GM23338 (cell line): ENCODE data around the gene HIP1. TPM values are rescaled to one million over a fixed set of nuclear protein-coding genes. Genes with fewer than 3 reads are reported as not detected.

ENCODE experiments used
- ATAC-seq: fragments of 200-7000 bp; cut with Tn5 transposase; 3 replicates; pipeline ENCODE4 v1.9.1; 2020
- DNase-seq: peaks from one replicate; pipeline ENCODE4 v3.0.0-alpha.2; 2015; ENCODE audit warnings: low spot score
- H2AFZ ChIP-seq: fragments of 200-600 bp; sonication (generic); 2 replicates; pipeline ENCODE4 v1.8.0; 2016; ENCODE audit warnings: antibody characterized with exemption, mild to moderate bottlenecking, moderate library complexity
- H3F3A ChIP-seq: fragments of 200-600 bp; sonication (generic); replicated peaks from 2 replicates; pipeline ENCODE4 v1.8.0; 2017; ENCODE audit warnings: antibody characterized with exemption, mixed run types, low read depth
- H3K27ac ChIP-seq: fragments of 200-600 bp; sonication (generic); 2 replicates; pipeline ENCODE4 v1.6.1; 2016; ENCODE audit warnings: low read depth
- H3K27me3 ChIP-seq: fragments of 200-600 bp; sonication (generic); 2 replicates; pipeline ENCODE4 v1.8.0; 2016; ENCODE audit warnings: mild to moderate bottlenecking, mixed run types, moderate library complexity; ENCODE audit not compliant: insufficient read depth
- H3K36me3 ChIP-seq: fragments of 200-600 bp; sonication (generic); 2 replicates; pipeline ENCODE4 v1.8.0; 2016; ENCODE audit warnings: mild to moderate bottlenecking; ENCODE audit not compliant: insufficient read depth
- H3K4me1 ChIP-seq: fragments of 200-600 bp; sonication (generic); 2 replicates; pipeline ENCODE4 v1.8.0; 2016; ENCODE audit warnings: mild to moderate bottlenecking, moderate library complexity; ENCODE audit not compliant: insufficient read depth
- H3K4me2 ChIP-seq: fragments of 200-600 bp; sonication (generic); 2 replicates; pipeline ENCODE4 v1.7.1; 2017; ENCODE audit warnings: mixed run types
- H3K4me3 ChIP-seq: fragments of 200-600 bp; sonication (generic); 2 replicates; pipeline ENCODE4 v1.6.1; 2016; ENCODE audit warnings: mixed run types
- H3K79me2 ChIP-seq: fragments of 200-600 bp; sonication (generic); replicated peaks from 2 replicates; pipeline ENCODE4 v1.8.0; 2017; ENCODE audit warnings: mild to moderate bottlenecking; ENCODE audit not compliant: insufficient read depth
- H3K9me2 ChIP-seq: fragments of 200-600 bp; sonication (generic); 2 replicates; pipeline ENCODE4 v1.8.0; 2017; ENCODE audit not compliant: insufficient read depth
- H4K20me1 ChIP-seq: fragments of 200-600 bp; sonication (generic); replicated peaks from 2 replicates; pipeline ENCODE4 v1.8.0; 2017; ENCODE audit warnings: mild to moderate bottlenecking; ENCODE audit not compliant: insufficient read depth
- H3K27ac Mint-ChIP-seq: 2 replicates; pipeline ENCODE4 v1.8.0; 2020; ENCODE audit warnings: inconsistent platforms, mild to moderate bottlenecking, moderate library complexity, mixed read lengths
- H3K27me3 Mint-ChIP-seq: 3 replicates; pipeline ENCODE4 v1.8.0; 2022; ENCODE audit warnings: low read depth, mild to moderate bottlenecking, moderate library complexity, mixed read lengths, inconsistent platforms; ENCODE audit not compliant: insufficient read depth, poor library complexity
- H3K36me3 Mint-ChIP-seq: 3 replicates; pipeline ENCODE4 v1.8.0; 2021; ENCODE audit warnings: low read depth, mild to moderate bottlenecking, inconsistent platforms, moderate library complexity, mixed read lengths
- H3K4me1 Mint-ChIP-seq: 3 replicates; pipeline ENCODE4 v1.8.0; 2020; ENCODE audit warnings: mild to moderate bottlenecking, inconsistent platforms, mixed read lengths
- H3K4me3 Mint-ChIP-seq: 3 replicates; pipeline ENCODE4 v1.8.0; 2021; ENCODE audit warnings: moderate library complexity, mild to moderate bottlenecking, inconsistent platforms, mixed read lengths
- H3K9me3 Mint-ChIP-seq: 3 replicates; pipeline ENCODE4 v1.8.0; 2020; ENCODE audit warnings: moderate library complexity, mild to moderate bottlenecking, inconsistent platforms, mixed read lengths
- CREB1 ChIP-seq: fragments of 250-450 bp; sonication (Bioruptor Pico); IDR thresholded peaks from 2 replicates; pipeline ENCODE4 v1.5.0; 2020; ENCODE audit warnings: low read depth, mild to moderate bottlenecking, moderate library complexity
- CTCF ChIP-seq, 2 experiments: fragments of 200-600 bp in 1 of 2; sonication (generic) in 1 of 2; conservative IDR thresholded peaks; 2 replicates each; pipeline versions ENCODE4 v1.5.1 to v1.6.1; 2016 to 2017; ENCODE audit warnings: antibody characterized with exemption in 2 of 2, low read depth in 2 of 2, mild to moderate bottlenecking in 2 of 2, moderate library complexity in 1 of 2
- ETS1 ChIP-seq: IDR thresholded peaks from 2 replicates; pipeline ENCODE4 v1.6.1; 2016; ENCODE audit warnings: antibody characterized with exemption
- EZH2 ChIP-seq: fragments of 200-600 bp; sonication (generic); IDR thresholded peaks from one replicate; pipeline ENCODE4 v1.8.0; 2017; ENCODE audit warnings: antibody characterized with exemption, mild to moderate bottlenecking, low read depth; ENCODE audit not compliant: unreplicated experiment
- EZH2phosphoT487 ChIP-seq: fragments of 200-600 bp; sonication (generic); IDR thresholded peaks from one replicate; pipeline ENCODE4 v1.8.1; 2018; ENCODE audit warnings: antibody characterized with exemption; ENCODE audit not compliant: unreplicated experiment
- JUNB ChIP-seq: IDR thresholded peaks from one replicate; pipeline ENCODE4 v1.6.1; 2016; ENCODE audit warnings: antibody characterized with exemption; ENCODE audit not compliant: unreplicated experiment
- NANOG ChIP-seq: IDR thresholded peaks from 2 replicates; pipeline ENCODE4 v1.6.1; 2016; ENCODE audit warnings: antibody characterized with exemption, borderline replicate concordance
- POLR2AphosphoS5 ChIP-seq: IDR thresholded peaks from 2 replicates; pipeline ENCODE4 v1.6.1; 2016; ENCODE audit warnings: antibody characterized with exemption, low read depth
- REST ChIP-seq: IDR thresholded peaks from one replicate; pipeline ENCODE4 v1.6.1; 2018; ENCODE audit warnings: antibody characterized with exemption; ENCODE audit not compliant: unreplicated experiment
- STAT1 ChIP-seq: IDR thresholded peaks from one replicate; pipeline ENCODE4 v1.6.1; 2016; ENCODE audit warnings: antibody characterized with exemption; ENCODE audit not compliant: unreplicated experiment
- ZNF114 ChIP-seq: fragments of 250-450 bp; sonication (Bioruptor Pico); IDR thresholded peaks from 2 replicates; pipeline ENCODE4 v1.5.0; 2020; ENCODE audit warnings: mild to moderate bottlenecking, moderate library complexity
- ZNF331 ChIP-seq: fragments of 250-450 bp; sonication (Bioruptor Pico); IDR thresholded peaks from 2 replicates; pipeline ENCODE4 v1.5.0; 2020; ENCODE audit warnings: low read depth, mild to moderate bottlenecking, moderate library complexity
- ZNF462 ChIP-seq: fragments of 250-450 bp; sonication (Bioruptor Pico); IDR thresholded peaks from 2 replicates; pipeline ENCODE4 v1.5.0; 2020; ENCODE audit warnings: mild to moderate bottlenecking, moderate library complexity
- polyA plus RNA-seq: library from polyadenylated mRNA; unstranded; fragments of >200 nt; fragmentation: Nextera tagmentation; extraction: Ambion mirVana; gene quantifications from 2 replicates; pipeline ENCODE4 v1.2.1, GENCODE V29; 2016
- total RNA-seq: library from RNA; depleted of rRNA; stranded (reverse); fragments of >200 nt; shearing (Covaris generic); gene quantifications from 2 replicates; pipeline ENCODE4 v1.2.3, GENCODE V29; 2014

The HIP1 gene
- total and polyA plus RNA-seq, 2 experiments from 2014 or later = 24.9 to 80.8 TPM

- H3K4me3 ChIP-seq = no peak overlapping the region
- ATAC-seq (no peak), DNase-seq (no peak)
- H3K27ac ChIP-seq = no peak overlapping the region
- H3K4me1 ChIP-seq = no peaks in the 10 kb centered on the region; the same call in 1 of the 2 replicates
- H3K9me2 ChIP-seq = no peaks in the 10 kb centered on the region
- Mint-ChIP-seq H3K4me1 (peaks cover 6% of the 10 kb centered on the region; the same call in 1 of the 3 replicates), H3K27me3 (peaks cover 2% of the 10 kb centered on the region), H3K4me3 (no peak overlapping the region), H3K27ac (no peak overlapping the region), H3K9me3 (no peaks in the 10 kb centered on the region), H3K36me3 (no peaks in the 10 kb centered on the region)
- no peak overlapping the region for H3K4me2 ChIP-seq
- no peaks in the 10 kb centered on the region for H3K36me3 ChIP-seq
- H3K79me2 ChIP-seq = no peaks in the 10 kb centered on the region
- H2AFZ ChIP-seq = no peak overlapping the region
- H3K27me3 ChIP-seq = no peaks in the 10 kb centered on the region
- TF ChIP-seq POLR2AphosphoS5 (no peak), ZNF331 (CRISPR knock-in tag) (no peak), EZH2phosphoT487 (no peak), ZNF462 (no peak), CTCF (conservative IDR thresholded peaks at IDR 0.05; ENCODE audit: low read depth in 2 of 2) (no peak), CREB1 (CRISPR knock-in tag) (no peak), EZH2 (no peak), ZNF114 (CRISPR knock-in tag) (no peak), STAT1 (no peak), REST (no peak), ETS1 (no peak), JUNB (no peak), NANOG (no peak)
- no peaks in the 10 kb centered on the region for H3F3A ChIP-seq
- H4K20me1 ChIP-seq = no peaks in the 10 kb centered on the region
These were observed 76.0 kb downstream of the HIP1 start for GRCh38 chr7:75662579-75663301.
